Loucy (cell line): ENCODE results near the gene COL5A1.

Experiments
- H2AFZ ChIP-seq: fragments of 200-600 bp; sonication (generic); 2 replicates; pipeline ENCODE4 v1.6.0; 2016; ENCODE audit warnings: antibody characterized with exemption, mild to moderate bottlenecking, low read length, moderate library complexity
- H3F3A ChIP-seq: fragments of 200-600 bp; 2 replicates; pipeline ENCODE4 v1.6.0; 2016; ENCODE audit warnings: antibody characterized with exemption, low read depth, mild to moderate bottlenecking
- H3K27me3 ChIP-seq: fragments of 200-600 bp; sonication (generic); 2 replicates; pipeline ENCODE4 v1.6.1; 2014; ENCODE audit warnings: low read length, mild to moderate bottlenecking; ENCODE audit not compliant: insufficient read depth, poor library complexity, severe bottlenecking
- H3K36me3 ChIP-seq: fragments of 200-600 bp; sonication (generic); 2 replicates; pipeline ENCODE4 v1.6.1; 2016; ENCODE audit warnings: low read length; ENCODE audit not compliant: insufficient read depth
- H3K4me1 ChIP-seq: fragments of 200-600 bp; sonication (generic); 2 replicates; pipeline ENCODE4 v1.5.1; 2014; ENCODE audit warnings: low read length, mild to moderate bottlenecking; ENCODE audit not compliant: insufficient read depth, poor library complexity, severe bottlenecking
- H3K4me2 ChIP-seq: fragments of 200-600 bp; sonication (generic); 2 replicates; pipeline ENCODE4 v1.6.0; 2014; ENCODE audit warnings: antibody characterized with exemption, low read length, low read depth, mild to moderate bottlenecking; ENCODE audit not compliant: poor library complexity, severe bottlenecking
- H3K4me3 ChIP-seq: fragments of 200-600 bp; sonication (generic); 2 replicates; pipeline ENCODE4 v1.5.1; 2014; ENCODE audit warnings: low read length, mild to moderate bottlenecking, mixed read lengths; ENCODE audit not compliant: poor library complexity, severe bottlenecking
- H3K79me2 ChIP-seq: fragments of 200-600 bp; sonication (generic); 2 replicates; pipeline ENCODE4 v1.6.1; 2014; ENCODE audit warnings: low read length; ENCODE audit not compliant: insufficient read depth
- H3K9ac ChIP-seq: fragments of 200-600 bp; sonication (generic); 2 replicates; pipeline ENCODE4 v1.6.0; 2014; ENCODE audit warnings: mild to moderate bottlenecking, low read depth, low read length, moderate library complexity; ENCODE audit not compliant: poor library complexity, severe bottlenecking
- H3K9me2 ChIP-seq: fragments of 200-600 bp; sonication (generic); replicated peaks from 2 replicates; pipeline ENCODE4 v1.6.1; 2016; ENCODE audit warnings: low read depth, low read length, mixed read lengths
- H3K9me3 ChIP-seq: fragments of 200-600 bp; sonication (generic); 2 replicates; pipeline ENCODE4 v1.6.1; 2014; ENCODE audit warnings: mild to moderate bottlenecking, antibody characterized with exemption, low read length, low read depth; ENCODE audit not compliant: insufficient read depth
- H4K20me1 ChIP-seq: fragments of 200-600 bp; sonication (generic); 2 replicates; pipeline ENCODE4 v1.6.0; 2014; ENCODE audit warnings: antibody characterized with exemption, low read length, mild to moderate bottlenecking; ENCODE audit not compliant: insufficient read depth, poor library complexity, severe bottlenecking
- CTCF ChIP-seq: fragments of 200-600 bp; sonication (generic); conservative IDR thresholded peaks from 2 replicates; pipeline ENCODE4 v1.5.1; 2014; ENCODE audit warnings: mild to moderate bottlenecking, antibody characterized with exemption, low read length
- EZH2phosphoT487 ChIP-seq: fragments of 200-600 bp; IDR thresholded peaks from 2 replicates; pipeline ENCODE4 v1.6.1; 2018; ENCODE audit warnings: antibody characterized with exemption, mild to moderate bottlenecking, moderate library complexity, borderline replicate concordance

The COL5A1 gene

GRCh38 chr9:134621558-134622110 lies 20.0 kb upstream of the COL5A1 start:
- no peak overlapping the region for H3K4me3 ChIP-seq
- H2AFZ ChIP-seq: no peak overlapping the region
- H3K9me3 ChIP-seq: no peaks in the 10 kb centered on the region
- TF ChIP-seq EZH2phosphoT487: no peak
- TF ChIP-seq CTCF: no peak
- no peaks in the 10 kb centered on the region for H3K9me2 ChIP-seq
- H3K9ac ChIP-seq: no peak overlapping the region
- H3K4me2 ChIP-seq: no peak overlapping the region
- peaks cover 3% of the 10 kb centered on the region for H3K4me1 ChIP-seq
- no peaks in the 10 kb centered on the region for H3K27me3 ChIP-seq
- H3F3A ChIP-seq: no peaks in the 10 kb centered on the region
- H3K79me2 ChIP-seq: no peaks in the 10 kb centered on the region
- no peaks in the 10 kb centered on the region for H4K20me1 ChIP-seq
- H3K36me3 ChIP-seq: no peaks in the 10 kb centered on the region

GRCh38 chr9:134622896-134623257 lies 18.7 kb upstream of the COL5A1 start:
- no peaks in the 10 kb centered on the region for H3K36me3 ChIP-seq
- H4K20me1 ChIP-seq: no peaks in the 10 kb centered on the region
- H3K79me2 ChIP-seq: no peaks in the 10 kb centered on the region
- H3K4me2 ChIP-seq: no peak overlapping the region
- H3K27me3 ChIP-seq: no peaks in the 10 kb centered on the region
- H3F3A ChIP-seq: no peaks in the 10 kb centered on the region
- H3K4me1 ChIP-seq: peaks cover 3% of the 10 kb centered on the region
- H3K9me3 ChIP-seq: no peaks in the 10 kb centered on the region
- no peaks in the 10 kb centered on the region for H3K9me2 ChIP-seq
- no peak overlapping the region for H2AFZ ChIP-seq
- no peak overlapping the region for H3K4me3 ChIP-seq
- no peak overlapping the region for H3K9ac ChIP-seq
- TF ChIP-seq EZH2phosphoT487 (no peak), CTCF (no peak)

- H3K27me3 ChIP-seq: no peaks in the 10 kb centered on the region
- H3K9me3 ChIP-seq: no peaks in the 10 kb centered on the region
- no peaks in the 10 kb centered on the region for H4K20me1 ChIP-seq
- H3K9me2 ChIP-seq: no peaks in the 10 kb centered on the region
- H3K4me3 ChIP-seq: no peak overlapping the region
- no peaks in the 10 kb centered on the region for H3K79me2 ChIP-seq
- no peaks in the 10 kb centered on the region for H3F3A ChIP-seq
- no peaks in the 10 kb centered on the region for H3K36me3 ChIP-seq
- TF ChIP-seq CTCF (no peak), EZH2phosphoT487 (no peak)
- H3K4me1 ChIP-seq: peaks cover 3% of the 10 kb centered on the region
- H3K4me2 ChIP-seq: no peak overlapping the region
- no peak overlapping the region for H2AFZ ChIP-seq
- H3K9ac ChIP-seq: no peak overlapping the region
Observed at GRCh38 chr9:134623258-134624066, 18.1 kb upstream of the COL5A1 start.
